Spleen (tissue), 7 donors: Measurements from ENCODE around the gene CYB561D1.

Experiments used
- POLR2AphosphoS5 ChIP-seq, 3 donors: sonication (generic); formaldehyde crosslinking; IDR thresholded peaks; one replicate each; pipeline ENCODE4 v1.5.1; 2017; ENCODE audit warnings: antibody characterized with exemption in 3 of 3
- TF ChIP-seq, protein P1 (sequence below), 11 experiments: fragments of 200-600 bp in 7 of 11; fragments of 450-650 bp in 4 of 11; sonication (generic) in 4 of 11; IDR thresholded peaks in 8 of 11; conservative IDR thresholded peaks in 3 of 11; 1 replicate in 7 of 11; 2 replicates in 4 of 11; pipeline versions ENCODE4 v1.4.0 to v1.8.0; 2016 to 2021; ENCODE audit warnings: antibody characterized with exemption in 11 of 11, inconsistent platforms in 4 of 11, mild to moderate bottlenecking in 1 of 11
- donor health status: DM: no; HTN: no; CAD: no; lungs with moderate emphysema.
- donor health status: DM: no; HTN: no; CAD: no.
- donor health status: DM: no; HTN: no; CAD: no.

GRCh38 chr1:109527098-109527811 is 33.4 kb downstream of the CYB561D1 start:
- TF ChIP-seq, protein P1, sequence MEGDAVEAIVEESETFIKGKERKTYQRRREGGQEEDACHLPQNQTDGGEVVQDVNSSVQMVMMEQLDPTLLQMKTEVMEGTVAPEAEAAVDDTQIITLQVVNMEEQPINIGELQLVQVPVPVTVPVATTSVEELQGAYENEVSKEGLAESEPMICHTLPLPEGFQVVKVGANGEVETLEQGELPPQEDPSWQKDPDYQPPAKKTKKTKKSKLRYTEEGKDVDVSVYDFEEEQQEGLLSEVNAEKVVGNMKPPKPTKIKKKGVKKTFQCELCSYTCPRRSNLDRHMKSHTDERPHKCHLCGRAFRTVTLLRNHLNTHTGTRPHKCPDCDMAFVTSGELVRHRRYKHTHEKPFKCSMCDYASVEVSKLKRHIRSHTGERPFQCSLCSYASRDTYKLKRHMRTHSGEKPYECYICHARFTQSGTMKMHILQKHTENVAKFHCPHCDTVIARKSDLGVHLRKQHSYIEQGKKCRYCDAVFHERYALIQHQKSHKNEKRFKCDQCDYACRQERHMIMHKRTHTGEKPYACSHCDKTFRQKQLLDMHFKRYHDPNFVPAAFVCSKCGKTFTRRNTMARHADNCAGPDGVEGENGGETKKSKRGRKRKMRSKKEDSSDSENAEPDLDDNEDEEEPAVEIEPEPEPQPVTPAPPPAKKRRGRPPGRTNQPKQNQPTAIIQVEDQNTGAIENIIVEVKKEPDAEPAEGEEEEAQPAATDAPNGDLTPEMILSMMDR (IDR thresholded peaks at IDR 0.05 in 8 of 11, conservative IDR thresholded peaks at IDR 0.05 in 3 of 11): no peak
- TF ChIP-seq POLR2AphosphoS5 (IDR thresholded peaks at IDR 0.05): no peak
